ENCODE data around the gene SMG5.

GRCh38 chr1:156217871-156218270 is 64.8 kb downstream of the SMG5 start:
- TF ChIP-seq CTCF (IDR thresholded peaks at IDR 0.05) (no peak), POLR2A (IDR thresholded peaks at IDR 0.05) (no peak), EP300 (IDR thresholded peaks at IDR 0.05) (no peak)

Measured in ovary (tissue), 3 donors.